K562 (cell line): ENCODE results near the gene GMEB2. TPM values are rescaled to one million over a fixed set of nuclear protein-coding genes. Genes with fewer than 3 reads are reported as not detected.

ENCODE experiments used
- NR3C1 ChIP-seq: sonication (generic); formaldehyde crosslinking; IDR thresholded peaks from 2 replicates; pipeline ENCODE4 v1.8.1; 2022; ENCODE audit warnings: missing genetic modification reagents
- POLR2A ChIP-seq: fragments of 450-650 bp; conservative IDR thresholded peaks from 2 replicates; pipeline ENCODE4 v1.6.1; 2016
- SMARCA4 ChIP-seq: fragments of 450-650 bp; IDR thresholded peaks from 2 replicates; pipeline ENCODE4 v1.6.1; 2016
- ZBED1 ChIP-seq: IDR thresholded peaks from 2 replicates; pipeline ENCODE4 v1.6.1; 2014
- ZNF668 ChIP-seq: fragments of 250-450 bp; sonication (Bioruptor Pico); IDR thresholded peaks from 2 replicates; pipeline ENCODE4 v1.8.0; 2022; ENCODE audit warnings: mild to moderate bottlenecking, inconsistent platforms
- polyA plus RNA-seq, 8 experiments: library from polyadenylated mRNA; depleted of rRNA in 4 of 8; stranded (reverse) in 5 of 8; unstranded in 3 of 8; fragments of >200 nt; fragmentation: Nextera tagmentation in 2 of 8; fragmentation: Illumina TruSeq in 1 of 8; extraction: Ambion mirVana in 2 of 8; extraction: Trizol in 1 of 8; gene quantifications; 2 replicates each; pipeline versions ENCODE4 v1.2.1 to v1.2.3, GENCODE V29; 2011 to 2014; ENCODE audit warnings: inconsistent platforms in 1 of 8, missing spikeins in 1 of 8
- total RNA-seq, 7 experiments: library from RNA; depleted of rRNA in 6 of 7; stranded (reverse); fragments of >200 nt in 6 of 7; fragmentation: Illumina TruSeq in 2 of 7; extraction: Trizol in 2 of 7; gene quantifications; 2 replicates each; pipeline versions ENCODE4 v1.2.1 to v1.2.3, GENCODE V29; 2011 to 2021; ENCODE audit warnings: low replicate concordance in 1 of 7
- TF ChIP-seq, protein P1 (sequence below): sonication (generic); formaldehyde crosslinking; IDR thresholded peaks from 2 replicates; pipeline ENCODE4 v1.8.0; 2023; ENCODE audit warnings: missing genetic modification reagents, mild to moderate bottlenecking, borderline replicate concordance
- TF ChIP-seq, protein P2 (sequence below): fragments of 450-650 bp; IDR thresholded peaks from 2 replicates; pipeline ENCODE4 v1.7.0; 2016; ENCODE audit warnings: borderline replicate concordance
- TF ChIP-seq, protein P3 (sequence below): fragments of 450-650 bp; formaldehyde crosslinking; IDR thresholded peaks from 2 replicates; pipeline ENCODE4 v1.4.0; 2022; ENCODE audit warnings: mild to moderate bottlenecking, moderate library complexity
- TF ChIP-seq, protein P4 (sequence below), 3 experiments: fragments of 200-800 bp in 1 of 3; fragments of 250-450 bp in 1 of 3; fragments of 450-650 bp in 1 of 3; sonication (Bioruptor Pico) in 1 of 3; sonication (Bioruptor generic) in 1 of 3; formaldehyde crosslinking in 1 of 3; IDR thresholded peaks; 2 replicates each; pipeline versions ENCODE4 v1.6.1 to v1.8.0; 2016 to 2022; ENCODE audit warnings: mild to moderate bottlenecking in 2 of 3, missing genetic modification characterization in 2 of 3, missing compliant biosample characterization in 1 of 3, moderate library complexity in 1 of 3

The GMEB2 gene
- total and polyA plus RNA-seq, 9 of the 15 experiments (the other 6 are each of a cell fraction or from before 2014, with no cell fraction given), result 0.03 to 13.9 (median 6.3) TPM

DNA sequence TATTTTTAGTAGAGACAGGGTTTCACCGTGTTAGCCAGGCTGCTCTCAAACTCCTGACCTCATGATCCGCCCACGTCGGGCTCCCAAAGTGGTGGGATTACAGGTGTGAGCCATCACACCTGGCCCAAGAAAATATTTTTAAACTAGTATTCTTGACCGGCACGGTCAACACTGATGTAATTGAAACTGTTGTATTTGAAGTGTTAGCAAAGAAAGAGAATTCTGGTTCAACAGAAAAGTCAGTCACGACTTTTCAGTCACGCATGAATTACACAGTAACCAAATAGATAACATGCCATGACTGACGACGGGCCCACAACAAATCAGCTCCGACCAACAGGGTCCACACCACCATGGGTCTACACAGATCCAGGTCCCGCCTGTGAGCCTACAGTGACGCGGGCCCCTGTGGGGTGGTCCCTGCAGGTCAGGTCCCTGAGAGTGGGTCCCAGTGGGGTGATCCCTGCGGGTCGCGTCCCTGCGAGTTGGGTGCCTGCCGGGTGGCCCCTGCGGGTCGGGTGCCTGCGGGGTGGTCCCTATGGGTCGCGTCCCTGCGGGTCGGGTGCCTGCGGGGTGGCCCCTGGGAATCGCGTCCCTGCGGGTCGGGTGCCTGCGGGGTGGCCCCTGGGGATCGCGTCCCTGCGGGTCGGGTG, 1.0 kb downstream of the GMEB2 start (continued):
- TF ChIP-seq, protein P1, sequence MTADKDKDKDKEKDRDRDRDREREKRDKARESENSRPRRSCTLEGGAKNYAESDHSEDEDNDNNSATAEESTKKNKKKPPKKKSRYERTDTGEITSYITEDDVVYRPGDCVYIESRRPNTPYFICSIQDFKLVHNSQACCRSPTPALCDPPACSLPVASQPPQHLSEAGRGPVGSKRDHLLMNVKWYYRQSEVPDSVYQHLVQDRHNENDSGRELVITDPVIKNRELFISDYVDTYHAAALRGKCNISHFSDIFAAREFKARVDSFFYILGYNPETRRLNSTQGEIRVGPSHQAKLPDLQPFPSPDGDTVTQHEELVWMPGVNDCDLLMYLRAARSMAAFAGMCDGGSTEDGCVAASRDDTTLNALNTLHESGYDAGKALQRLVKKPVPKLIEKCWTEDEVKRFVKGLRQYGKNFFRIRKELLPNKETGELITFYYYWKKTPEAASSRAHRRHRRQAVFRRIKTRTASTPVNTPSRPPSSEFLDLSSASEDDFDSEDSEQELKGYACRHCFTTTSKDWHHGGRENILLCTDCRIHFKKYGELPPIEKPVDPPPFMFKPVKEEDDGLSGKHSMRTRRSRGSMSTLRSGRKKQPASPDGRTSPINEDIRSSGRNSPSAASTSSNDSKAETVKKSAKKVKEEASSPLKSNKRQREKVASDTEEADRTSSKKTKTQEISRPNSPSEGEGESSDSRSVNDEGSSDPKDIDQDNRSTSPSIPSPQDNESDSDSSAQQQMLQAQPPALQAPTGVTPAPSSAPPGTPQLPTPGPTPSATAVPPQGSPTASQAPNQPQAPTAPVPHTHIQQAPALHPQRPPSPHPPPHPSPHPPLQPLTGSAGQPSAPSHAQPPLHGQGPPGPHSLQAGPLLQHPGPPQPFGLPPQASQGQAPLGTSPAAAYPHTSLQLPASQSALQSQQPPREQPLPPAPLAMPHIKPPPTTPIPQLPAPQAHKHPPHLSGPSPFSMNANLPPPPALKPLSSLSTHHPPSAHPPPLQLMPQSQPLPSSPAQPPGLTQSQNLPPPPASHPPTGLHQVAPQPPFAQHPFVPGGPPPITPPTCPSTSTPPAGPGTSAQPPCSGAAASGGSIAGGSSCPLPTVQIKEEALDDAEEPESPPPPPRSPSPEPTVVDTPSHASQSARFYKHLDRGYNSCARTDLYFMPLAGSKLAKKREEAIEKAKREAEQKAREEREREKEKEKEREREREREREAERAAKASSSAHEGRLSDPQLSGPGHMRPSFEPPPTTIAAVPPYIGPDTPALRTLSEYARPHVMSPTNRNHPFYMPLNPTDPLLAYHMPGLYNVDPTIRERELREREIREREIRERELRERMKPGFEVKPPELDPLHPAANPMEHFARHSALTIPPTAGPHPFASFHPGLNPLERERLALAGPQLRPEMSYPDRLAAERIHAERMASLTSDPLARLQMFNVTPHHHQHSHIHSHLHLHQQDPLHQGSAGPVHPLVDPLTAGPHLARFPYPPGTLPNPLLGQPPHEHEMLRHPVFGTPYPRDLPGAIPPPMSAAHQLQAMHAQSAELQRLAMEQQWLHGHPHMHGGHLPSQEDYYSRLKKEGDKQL (CRISPR knock-in tag), result no peak
- TF ChIP-seq, protein P2, sequence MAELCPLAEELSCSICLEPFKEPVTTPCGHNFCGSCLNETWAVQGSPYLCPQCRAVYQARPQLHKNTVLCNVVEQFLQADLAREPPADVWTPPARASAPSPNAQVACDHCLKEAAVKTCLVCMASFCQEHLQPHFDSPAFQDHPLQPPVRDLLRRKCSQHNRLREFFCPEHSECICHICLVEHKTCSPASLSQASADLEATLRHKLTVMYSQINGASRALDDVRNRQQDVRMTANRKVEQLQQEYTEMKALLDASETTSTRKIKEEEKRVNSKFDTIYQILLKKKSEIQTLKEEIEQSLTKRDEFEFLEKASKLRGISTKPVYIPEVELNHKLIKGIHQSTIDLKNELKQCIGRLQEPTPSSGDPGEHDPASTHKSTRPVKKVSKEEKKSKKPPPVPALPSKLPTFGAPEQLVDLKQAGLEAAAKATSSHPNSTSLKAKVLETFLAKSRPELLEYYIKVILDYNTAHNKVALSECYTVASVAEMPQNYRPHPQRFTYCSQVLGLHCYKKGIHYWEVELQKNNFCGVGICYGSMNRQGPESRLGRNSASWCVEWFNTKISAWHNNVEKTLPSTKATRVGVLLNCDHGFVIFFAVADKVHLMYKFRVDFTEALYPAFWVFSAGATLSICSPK, result no peak
- TF ChIP-seq, protein P3, sequence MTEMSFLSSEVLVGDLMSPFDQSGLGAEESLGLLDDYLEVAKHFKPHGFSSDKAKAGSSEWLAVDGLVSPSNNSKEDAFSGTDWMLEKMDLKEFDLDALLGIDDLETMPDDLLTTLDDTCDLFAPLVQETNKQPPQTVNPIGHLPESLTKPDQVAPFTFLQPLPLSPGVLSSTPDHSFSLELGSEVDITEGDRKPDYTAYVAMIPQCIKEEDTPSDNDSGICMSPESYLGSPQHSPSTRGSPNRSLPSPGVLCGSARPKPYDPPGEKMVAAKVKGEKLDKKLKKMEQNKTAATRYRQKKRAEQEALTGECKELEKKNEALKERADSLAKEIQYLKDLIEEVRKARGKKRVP (CRISPR knock-in tag), result no peak
- 0 out of 2 replicates have a peak, but pooled peaks have one; percentile 52 for TF ChIP-seq POLR2A
- TF ChIP-seq SMARCA4, result 0 out of 2 replicates have a peak, but pooled peaks have one; percentile 15
- peak; percentile 51; the same call in 1 of the 2 replicates for TF ChIP-seq ZBED1
- TF ChIP-seq ZNF668, result no peak
- TF ChIP-seq, protein P4, sequence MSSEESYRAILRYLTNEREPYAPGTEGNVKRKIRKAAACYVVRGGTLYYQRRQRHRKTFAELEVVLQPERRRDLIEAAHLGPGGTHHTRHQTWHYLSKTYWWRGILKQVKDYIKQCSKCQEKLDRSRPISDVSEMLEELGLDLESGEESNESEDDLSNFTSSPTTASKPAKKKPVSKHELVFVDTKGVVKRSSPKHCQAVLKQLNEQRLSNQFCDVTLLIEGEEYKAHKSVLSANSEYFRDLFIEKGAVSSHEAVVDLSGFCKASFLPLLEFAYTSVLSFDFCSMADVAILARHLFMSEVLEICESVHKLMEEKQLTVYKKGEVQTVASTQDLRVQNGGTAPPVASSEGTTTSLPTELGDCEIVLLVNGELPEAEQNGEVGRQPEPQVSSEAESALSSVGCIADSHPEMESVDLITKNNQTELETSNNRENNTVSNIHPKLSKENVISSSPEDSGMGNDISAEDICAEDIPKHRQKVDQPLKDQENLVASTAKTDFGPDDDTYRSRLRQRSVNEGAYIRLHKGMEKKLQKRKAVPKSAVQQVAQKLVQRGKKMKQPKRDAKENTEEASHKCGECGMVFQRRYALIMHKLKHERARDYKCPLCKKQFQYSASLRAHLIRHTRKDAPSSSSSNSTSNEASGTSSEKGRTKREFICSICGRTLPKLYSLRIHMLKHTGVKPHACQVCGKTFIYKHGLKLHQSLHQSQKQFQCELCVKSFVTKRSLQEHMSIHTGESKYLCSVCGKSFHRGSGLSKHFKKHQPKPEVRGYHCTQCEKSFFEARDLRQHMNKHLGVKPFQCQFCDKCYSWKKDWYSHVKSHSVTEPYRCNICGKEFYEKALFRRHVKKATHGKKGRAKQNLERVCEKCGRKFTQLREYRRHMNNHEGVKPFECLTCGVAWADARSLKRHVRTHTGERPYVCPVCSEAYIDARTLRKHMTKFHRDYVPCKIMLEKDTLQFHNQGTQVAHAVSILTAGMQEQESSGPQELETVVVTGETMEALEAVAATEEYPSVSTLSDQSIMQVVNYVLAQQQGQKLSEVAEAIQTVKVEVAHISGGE (CRISPR knock-in tag; IDR thresholded peaks at IDR 0.05), result no peak
- TF ChIP-seq NR3C1 (CRISPR knock-in tag), result no peak
